Measurements from ENCODE around the gene ASS1. TPM values are rescaled to one million over a fixed set of nuclear protein-coding genes. Genes with fewer than 3 reads are reported as not detected.
A peak's percentile ranks its signal among the peaks of the same experiment; 100 is the strongest.

Gene ASS1
- total RNA-seq, 1 donor from 2014 or later: 117 TPM

GRCh38 chr9:130527651-130528310, 83.0 kb downstream of the ASS1 start:
- Mint-ChIP-seq H3K4me1 (ENCODE audit: low read depth, unreplicated experiment) (no peaks in the 10 kb centered on the region), H3K27me3 (ENCODE audit: low read depth, unreplicated experiment) (peaks cover 41% of the 10 kb centered on the region), H3K36me3 (ENCODE audit: low read depth, unreplicated experiment) (no peaks in the 10 kb centered on the region), H3K9me3 (ENCODE audit: unreplicated experiment) (no peaks in the 10 kb centered on the region), H3K4me3 (ENCODE audit: unreplicated experiment) (no peak overlapping the region), H3K27ac (ENCODE audit: unreplicated experiment) (no peak overlapping the region)
- DNase-seq (ENCODE audit: low read depth): no peak
- H3K9ac ChIP-seq (ENCODE audit: low read length): no peak overlapping the region
- H3K27ac ChIP-seq (ENCODE audit: low read depth, low read length): no peak overlapping the region
- H3K27me3 ChIP-seq (ENCODE audit: insufficient read depth, low read length): peaks cover 24% of the 10 kb centered on the region
- no peak for FAIRE-seq
- H3K36me3 ChIP-seq (ENCODE audit: insufficient read depth, low read length): no peaks in the 10 kb centered on the region
- no peaks in the 10 kb centered on the region for H3K4me1 ChIP-seq (ENCODE audit: insufficient read depth, low read length)
- no peaks in the 10 kb centered on the region for H3K9me3 ChIP-seq (ENCODE audit: insufficient read depth, low read depth, low read length)
- H3K4me2 ChIP-seq (ENCODE audit: low read length): no peak overlapping the region
- H2AFZ ChIP-seq (ENCODE audit: low read depth, low read length): no peak overlapping the region
- H4K20me1 ChIP-seq (ENCODE audit: insufficient read depth, low read length): no peaks in the 10 kb centered on the region
- H3K4me3 ChIP-seq (ENCODE audit: insufficient read depth, low read depth, low read length): no peak overlapping the region
- H3K79me2 ChIP-seq (ENCODE audit: insufficient read depth, low read length): no peaks in the 10 kb centered on the region
- TF ChIP-seq CTCF (IDR thresholded peaks at IDR 0.05; ENCODE audit: insufficient read depth, low read depth, low read length) (no peak), EZH2 (IDR thresholded peaks at IDR 0.05; ENCODE audit: insufficient read depth, low read length) (no peak)

- Histone ChIP-seq H3K4me1 (ENCODE audit: insufficient read depth, low read length) (no peaks in the 10 kb centered on the region), H3K4me3 (ENCODE audit: insufficient read depth, low read depth, low read length) (no peak overlapping the region), H3K9me3 (ENCODE audit: insufficient read depth, low read depth, low read length) (no peaks in the 10 kb centered on the region), H3K79me2 (ENCODE audit: insufficient read depth, low read length) (no peaks in the 10 kb centered on the region), H3K27ac (ENCODE audit: low read depth, low read length) (no peak overlapping the region), H3K36me3 (ENCODE audit: insufficient read depth, low read length) (no peaks in the 10 kb centered on the region), H2AFZ (ENCODE audit: low read depth, low read length) (no peak overlapping the region), H3K4me2 (ENCODE audit: low read length) (no peak overlapping the region), H3K27me3 (ENCODE audit: insufficient read depth, low read length) (peaks cover 24% of the 10 kb centered on the region), H3K9ac (ENCODE audit: low read length) (no peak overlapping the region), H4K20me1 (ENCODE audit: insufficient read depth, low read length) (no peaks in the 10 kb centered on the region)
- no peak for DNase-seq (ENCODE audit: low read depth)
- Mint-ChIP-seq H3K27ac (ENCODE audit: unreplicated experiment) (no peak overlapping the region), H3K27me3 (ENCODE audit: low read depth, unreplicated experiment) (peaks cover 37% of the 10 kb centered on the region), H3K4me3 (ENCODE audit: unreplicated experiment) (no peak overlapping the region), H3K36me3 (ENCODE audit: low read depth, unreplicated experiment) (no peaks in the 10 kb centered on the region), H3K9me3 (ENCODE audit: unreplicated experiment) (no peaks in the 10 kb centered on the region), H3K4me1 (ENCODE audit: low read depth, unreplicated experiment) (no peaks in the 10 kb centered on the region)
- TF ChIP-seq CTCF (IDR thresholded peaks at IDR 0.05; ENCODE audit: insufficient read depth, low read depth, low read length): no peak
- no peak for TF ChIP-seq EZH2 (IDR thresholded peaks at IDR 0.05; ENCODE audit: insufficient read depth, low read length)
- no peak for FAIRE-seq
Measured at GRCh38 chr9:130528674-130529073, 83.9 kb downstream of the ASS1 start.

GRCh38 chr9:130530938-130531337, 86.2 kb downstream of the ASS1 start:
- H3K27ac ChIP-seq (ENCODE audit: low read depth, low read length): no peak overlapping the region
- H3K4me1 ChIP-seq (ENCODE audit: insufficient read depth, low read length): no peaks in the 10 kb centered on the region
- H3K9ac ChIP-seq (ENCODE audit: low read length): no peak overlapping the region
- peak; percentile 5 for DNase-seq (ENCODE audit: low read depth)
- H3K27me3 ChIP-seq (ENCODE audit: insufficient read depth, low read length): peaks cover 26% of the 10 kb centered on the region
- no peak overlapping the region for H3K4me3 ChIP-seq (ENCODE audit: insufficient read depth, low read depth, low read length)
- no peaks in the 10 kb centered on the region for H4K20me1 ChIP-seq (ENCODE audit: insufficient read depth, low read length)
- FAIRE-seq: no peak
- H2AFZ ChIP-seq (ENCODE audit: low read depth, low read length): no peak overlapping the region
- H3K9me3 ChIP-seq (ENCODE audit: insufficient read depth, low read depth, low read length): no peaks in the 10 kb centered on the region
- no peaks in the 10 kb centered on the region for H3K36me3 ChIP-seq (ENCODE audit: insufficient read depth, low read length)
- H3K4me1 Mint-ChIP-seq (ENCODE audit: low read depth, unreplicated experiment): no peaks in the 10 kb centered on the region
- H3K36me3 Mint-ChIP-seq (ENCODE audit: low read depth, unreplicated experiment): no peaks in the 10 kb centered on the region
- H3K79me2 ChIP-seq (ENCODE audit: insufficient read depth, low read length): no peaks in the 10 kb centered on the region
- H3K9me3 Mint-ChIP-seq (ENCODE audit: unreplicated experiment): no peaks in the 10 kb centered on the region
- TF ChIP-seq EZH2 (IDR thresholded peaks at IDR 0.05; ENCODE audit: insufficient read depth, low read length): no peak
- TF ChIP-seq CTCF (IDR thresholded peaks at IDR 0.05; ENCODE audit: insufficient read depth, low read depth, low read length): no peak
- H3K27ac Mint-ChIP-seq (ENCODE audit: unreplicated experiment): no peak overlapping the region
- H3K4me3 Mint-ChIP-seq (ENCODE audit: unreplicated experiment): no peak overlapping the region
- peaks cover 30% of the 10 kb centered on the region for H3K27me3 Mint-ChIP-seq (ENCODE audit: low read depth, unreplicated experiment)
- H3K4me2 ChIP-seq (ENCODE audit: low read length): no peak overlapping the region

Measured in astrocyte (in vitro differentiated cells and primary cell).